GM18858 (cell line): ENCODE measurements around the gene NOP58.
"Not testable (repeated sequence)": the region's sequence is repeated elsewhere in the genome, so short reads cannot be mapped to it uniquely, and the experiment has no call there.

ENCODE experiments used
- ATAC-seq: cut with Tn5 transposase; IDR thresholded peaks from one replicate; pipeline ENCODE4 v1.9.1; 2021; ENCODE audit not compliant: unreplicated experiment

NOP58 gene

GRCh38 chr2:202306034-202306433 is 40.5 kb downstream of the NOP58 start:
- no peak for ATAC-seq

- ATAC-seq: no peak
Measured at GRCh38 chr2:202307690-202308089, 42.1 kb downstream of the NOP58 start.

GRCh38 chr2:202311823-202312388 is 46.3 kb downstream of the NOP58 start:
- ATAC-seq: no peak

- no peak for ATAC-seq
Measured at GRCh38 chr2:202314116-202314515, 48.6 kb downstream of the NOP58 start.

- no peak for ATAC-seq
Measured at GRCh38 chr2:202317080-202317857, 51.7 kb downstream of the NOP58 start.

- not testable (repeated sequence) for ATAC-seq
Measured at GRCh38 chr2:202320362-202320761, 54.8 kb downstream of the NOP58 start.

- ATAC-seq: no peak
Measured at GRCh38 chr2:202322435-202322834, 56.9 kb downstream of the NOP58 start.

- ATAC-seq: no peak
Measured at GRCh38 chr2:202327858-202328257, 62.3 kb downstream of the NOP58 start.

GRCh38 chr2:202335791-202336467 is 70.4 kb downstream of the NOP58 start:
- no peak for ATAC-seq

- no peak for ATAC-seq
Measured at GRCh38 chr2:202337151-202337550, 71.6 kb downstream of the NOP58 start.

- no peak for ATAC-seq
Measured at GRCh38 chr2:202337706-202338346, 72.3 kb downstream of the NOP58 start.

GRCh38 chr2:202339071-202339870 is 73.7 kb downstream of the NOP58 start:
- ATAC-seq: no peak

GRCh38 chr2:202344178-202344577 is 78.6 kb downstream of the NOP58 start:
- no peak for ATAC-seq

- no peak for ATAC-seq
Measured at GRCh38 chr2:202346180-202346579, 80.6 kb downstream of the NOP58 start.
